ENCODE results near the gene ADH4.

The ADH4 gene

GRCh38 chr4:99079625-99080295 is 64.3 kb downstream of the ADH4 start:
- no peak for DNase-seq (ENCODE audit: low read depth)

- no peak for DNase-seq (ENCODE audit: low read depth)
These were observed 65.0 kb downstream of the ADH4 start for GRCh38 chr4:99078931-99079624.

- DNase-seq (ENCODE audit: low read depth) = no peak
These were observed 65.8 kb downstream of the ADH4 start for GRCh38 chr4:99078336-99078735.

- DNase-seq (ENCODE audit: low read depth) = no peak
These were observed 66.9 kb downstream of the ADH4 start for GRCh38 chr4:99077177-99077576.

- DNase-seq (ENCODE audit: low read depth) = no peak
These were observed 67.7 kb downstream of the ADH4 start for GRCh38 chr4:99076292-99076976.

- DNase-seq (ENCODE audit: low read depth) = no peak
These were observed 69.3 kb downstream of the ADH4 start for GRCh38 chr4:99074816-99075215.
